ENCODE results near the gene PLAGL1.
"Not testable (repeated sequence)": the region's sequence is repeated elsewhere in the genome, so short reads cannot be mapped to it uniquely, and the experiment has no call there.

The PLAGL1 gene, protein sequence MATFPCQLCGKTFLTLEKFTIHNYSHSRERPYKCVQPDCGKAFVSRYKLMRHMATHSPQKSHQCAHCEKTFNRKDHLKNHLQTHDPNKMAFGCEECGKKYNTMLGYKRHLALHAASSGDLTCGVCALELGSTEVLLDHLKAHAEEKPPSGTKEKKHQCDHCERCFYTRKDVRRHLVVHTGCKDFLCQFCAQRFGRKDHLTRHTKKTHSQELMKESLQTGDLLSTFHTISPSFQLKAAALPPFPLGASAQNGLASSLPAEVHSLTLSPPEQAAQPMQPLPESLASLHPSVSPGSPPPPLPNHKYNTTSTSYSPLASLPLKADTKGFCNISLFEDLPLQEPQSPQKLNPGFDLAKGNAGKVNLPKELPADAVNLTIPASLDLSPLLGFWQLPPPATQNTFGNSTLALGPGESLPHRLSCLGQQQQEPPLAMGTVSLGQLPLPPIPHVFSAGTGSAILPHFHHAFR

DNA sequence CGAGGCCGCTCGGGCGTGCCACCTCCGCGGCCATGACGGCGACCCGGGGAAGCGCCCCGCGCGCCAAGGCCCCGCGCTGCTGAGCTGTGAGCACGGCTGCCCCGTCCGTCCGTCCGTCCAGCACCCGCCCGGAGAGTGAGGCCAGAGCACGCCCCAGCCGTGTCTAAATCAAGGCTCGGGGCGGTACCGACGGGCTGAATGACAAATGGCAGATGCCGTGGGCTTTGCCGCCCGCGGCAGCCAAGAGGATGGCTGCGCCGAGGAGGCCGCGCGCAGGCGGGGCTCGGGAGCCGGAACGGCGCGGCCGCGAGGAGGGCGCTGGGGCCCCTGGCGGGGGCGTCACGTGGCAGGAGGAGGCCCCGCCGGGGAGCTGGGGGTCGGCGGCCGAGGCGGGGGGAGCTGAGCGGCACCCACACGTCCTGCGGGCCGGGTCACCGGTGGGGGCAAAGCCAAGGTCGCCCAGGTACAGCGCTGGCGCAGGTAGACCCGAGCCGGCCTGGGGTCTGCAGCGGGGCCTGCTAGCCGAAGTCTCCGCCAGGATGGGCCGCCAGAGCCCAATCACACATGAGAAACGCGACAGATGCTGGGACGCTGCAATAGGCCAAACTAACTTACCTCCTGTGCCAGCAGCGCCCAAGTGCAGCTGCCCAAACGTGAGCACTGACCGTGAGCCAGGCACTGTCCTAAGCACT lies at the start of gene PLAGL1:
PLAGL1 (minus strand) TSS at position 140 of the 692 bp plus-strand sequence. CDS start 60,123 bp downstream, outside the sequence.
- CTCF ChIA-PET: interaction anchor here (1.5 kb wide), 1 partner anchor 66 kb away, joined by 5 read pairs; no protein-coding TSS in a partner anchor
- H3K4me3 Mint-ChIP-seq: peak within 1 kb of the TSS; percentile 62
- no peak within 1 kb of the TSS for H3K27ac Mint-ChIP-seq
- H3K4me1 Mint-ChIP-seq: peaks cover 12% of the 10 kb centered on the region
- H3K9me3 Mint-ChIP-seq: no peaks in the 10 kb centered on the region
- DNase-seq: peak; percentile 39
- peaks cover 46% of the 10 kb centered on the region for H3K27me3 Mint-ChIP-seq
- H3K36me3 Mint-ChIP-seq: no peaks in the 10 kb centered on the region

GRCh38 chr6:144055121-144055931 lies 47.3 kb upstream of the PLAGL1 start:
- Mint-ChIP-seq H3K9me3 (no peaks in the 10 kb centered on the region), H3K36me3 (peaks cover 1% of the 10 kb centered on the region), H3K4me1 (peaks cover 29% of the 10 kb centered on the region), H3K27me3 (no peaks in the 10 kb centered on the region), H3K4me3 (peak overlapping the region; percentile 70), H3K27ac (peak overlapping the region; percentile 94)
- CTCF ChIA-PET: interaction anchor here (0.8 to 1.7 kb wide), 6 partner anchors 10 to 115 kb away, joined by 3 to 5 read pairs (median 4); no protein-coding TSS in a partner anchor
- peak; percentile 68 for DNase-seq

DNA sequence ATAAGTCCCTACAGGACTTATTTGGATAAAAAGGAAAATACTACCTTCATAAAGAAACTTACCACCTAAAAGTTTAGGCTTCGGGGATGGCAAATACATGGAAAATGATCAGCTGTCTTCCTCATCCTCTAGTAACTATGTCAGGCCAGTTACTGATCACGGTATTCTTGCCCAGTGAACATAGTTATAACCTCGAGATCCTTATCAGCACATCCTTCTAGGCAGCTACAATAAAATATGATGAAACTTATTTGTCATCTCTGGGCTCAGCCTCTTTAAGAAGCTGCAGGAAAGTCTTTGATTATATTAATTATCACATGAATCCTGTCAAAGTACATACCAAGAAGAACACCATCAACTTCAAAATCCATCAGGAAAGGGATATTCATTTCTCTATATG lies 45.5 kb upstream of the PLAGL1 start:
- H3K9me3 Mint-ChIP-seq: no peaks in the 10 kb centered on the region
- CTCF ChIA-PET: no interaction called here
- no peak overlapping the region for H3K4me3 Mint-ChIP-seq
- peaks cover 29% of the 10 kb centered on the region for H3K4me1 Mint-ChIP-seq
- no peak overlapping the region for H3K27ac Mint-ChIP-seq
- DNase-seq: no peak
- peaks cover 1% of the 10 kb centered on the region for H3K36me3 Mint-ChIP-seq
- no peaks in the 10 kb centered on the region for H3K27me3 Mint-ChIP-seq

- Mint-ChIP-seq H3K27me3 (peaks cover 4% of the 10 kb centered on the region), H3K4me3 (no peak overlapping the region), H3K36me3 (peaks cover 4% of the 10 kb centered on the region), H3K4me1 (peaks cover 29% of the 10 kb centered on the region), H3K9me3 (peaks cover 3% of the 10 kb centered on the region), H3K27ac (no peak overlapping the region)
- DNase-seq: no peak
- CTCF ChIA-PET: interaction anchor here (0.6 kb wide), 1 partner anchor 533 kb away, joined by 3 read pairs; no protein-coding TSS in a partner anchor
These were observed 44.4 kb upstream of the PLAGL1 start for GRCh38 chr6:144052488-144052887.

DNA sequence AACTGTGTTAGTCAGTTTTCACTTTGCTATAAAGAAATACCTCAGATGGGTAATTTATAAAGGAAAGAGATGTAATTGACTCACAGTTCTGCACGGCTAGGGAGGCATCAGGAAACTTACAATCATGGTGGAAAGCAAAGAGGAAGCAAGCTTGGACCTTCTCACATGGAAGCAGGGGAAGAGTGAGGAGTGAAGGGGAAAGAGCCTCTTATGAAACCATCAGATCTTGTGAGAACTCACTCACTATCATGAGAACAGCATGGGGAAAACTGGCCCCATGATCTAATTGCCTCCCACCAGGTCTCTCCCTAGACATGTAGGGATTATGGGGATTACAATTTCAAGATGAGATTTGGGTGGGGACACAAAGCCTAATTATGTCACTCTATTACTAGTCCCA lies 41.3 kb upstream of the PLAGL1 start:
- Mint-ChIP-seq H3K27ac (no peak overlapping the region), H3K4me1 (peaks cover 11% of the 10 kb centered on the region), H3K27me3 (peaks cover 4% of the 10 kb centered on the region), H3K36me3 (peaks cover 8% of the 10 kb centered on the region), H3K4me3 (no peak overlapping the region), H3K9me3 (peaks cover 10% of the 10 kb centered on the region)
- CTCF ChIA-PET: no interaction called here
- no peak for DNase-seq

DNA sequence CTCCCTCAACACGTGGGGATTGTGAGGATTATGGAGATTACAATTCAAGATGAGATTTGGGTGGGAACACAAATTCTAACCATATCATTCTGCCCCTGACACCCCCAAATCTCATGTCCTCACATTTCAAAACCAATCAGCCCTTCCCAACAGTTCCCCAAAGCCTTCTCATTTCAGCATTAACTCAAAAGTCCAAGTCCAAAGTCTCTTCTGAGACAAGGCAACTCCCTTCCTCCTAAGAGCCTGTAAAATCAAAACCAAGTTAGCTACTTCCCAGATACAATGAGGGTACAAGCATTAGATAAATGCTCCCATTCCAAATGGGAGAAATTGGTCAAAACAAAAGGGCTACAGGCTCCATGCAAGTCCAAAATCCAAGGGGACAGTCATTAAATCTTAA lies 39.6 kb upstream of the PLAGL1 start:
- CTCF ChIA-PET: no interaction called here
- Mint-ChIP-seq H3K9me3 (peaks cover 10% of the 10 kb centered on the region), H3K27me3 (peaks cover 4% of the 10 kb centered on the region), H3K4me1 (no peaks in the 10 kb centered on the region), H3K4me3 (no peak overlapping the region), H3K36me3 (peaks cover 8% of the 10 kb centered on the region), H3K27ac (no peak overlapping the region)
- DNase-seq: no peak

- not testable (repeated sequence) for H3K27me3 Mint-ChIP-seq, H3K9me3 Mint-ChIP-seq, H3K4me1 Mint-ChIP-seq, H3K4me3 Mint-ChIP-seq, H3K36me3 Mint-ChIP-seq, H3K27ac Mint-ChIP-seq, DNase-seq
- CTCF ChIA-PET: interaction anchor here (1.2 kb wide), 1 partner anchor 106 kb away, joined by 3 read pairs; no protein-coding TSS in a partner anchor
These were observed 38.6 kb upstream of the PLAGL1 start for GRCh38 chr6:144046672-144047071.

DNA sequence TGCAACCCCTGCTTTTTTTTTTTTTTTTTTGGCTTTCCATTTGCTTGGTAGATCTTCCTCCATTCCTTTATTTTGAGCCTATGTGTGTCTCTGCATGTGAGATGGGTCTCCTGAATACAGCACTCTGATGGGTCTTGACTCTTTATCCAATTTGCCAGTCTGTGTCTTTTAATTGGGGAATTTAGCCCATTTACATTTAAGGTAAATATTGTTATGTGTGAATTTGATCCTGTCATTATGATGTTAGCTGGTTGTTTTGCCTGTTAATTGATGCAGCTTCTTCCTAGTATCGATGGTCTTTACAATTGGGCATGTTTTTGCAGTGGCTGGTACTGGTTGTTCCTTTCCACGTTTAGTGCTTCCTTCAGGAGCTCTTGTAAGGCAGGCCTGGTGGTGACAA lies 36.9 kb upstream of the PLAGL1 start:
- not testable (repeated sequence) for H3K4me3 Mint-ChIP-seq, H3K27ac Mint-ChIP-seq, DNase-seq, H3K27me3 Mint-ChIP-seq, H3K9me3 Mint-ChIP-seq, H3K4me1 Mint-ChIP-seq, H3K36me3 Mint-ChIP-seq
- CTCF ChIA-PET: interaction anchor here (0.6 kb wide), 1 partner anchor 32 kb away, joined by 4 read pairs; no protein-coding TSS in a partner anchor

GRCh38 chr6:144036835-144037195 lies 28.8 kb upstream of the PLAGL1 start:
- Mint-ChIP-seq H3K4me1 (peaks cover 16% of the 10 kb centered on the region), H3K27ac (no peak overlapping the region), H3K36me3 (no peaks in the 10 kb centered on the region), H3K9me3 (no peaks in the 10 kb centered on the region), H3K27me3 (no peaks in the 10 kb centered on the region), H3K4me3 (no peak overlapping the region)
- CTCF ChIA-PET: interaction anchor here (0.8 to 5.0 kb wide), 6 partner anchors 18 to 461 kb away, joined by 3 to 21 read pairs (median 10); no protein-coding TSS in a partner anchor
- DNase-seq: no peak

- no peaks in the 10 kb centered on the region for H3K36me3 Mint-ChIP-seq
These were observed 28.2 kb upstream of the PLAGL1 start for GRCh38 chr6:144036064-144036834.

GRCh38 chr6:144035416-144035815 lies 27.4 kb upstream of the PLAGL1 start:
- no peak overlapping the region for H3K4me3 Mint-ChIP-seq
- H3K4me1 Mint-ChIP-seq: peaks cover 16% of the 10 kb centered on the region

More at GRCh38 chr6:144036064-144036834, 28.2 kb upstream of the PLAGL1 start:
- Mint-ChIP-seq H3K9me3 (no peaks in the 10 kb centered on the region), H3K4me3 (peak overlapping the region; percentile 0), H3K4me1 (peaks cover 16% of the 10 kb centered on the region), H3K27ac (no peak overlapping the region), H3K27me3 (no peaks in the 10 kb centered on the region)
- CTCF ChIA-PET: interaction anchor here (0.8 to 5.0 kb wide), 6 partner anchors 19 to 460 kb away, joined by 3 to 21 read pairs (median 10); no protein-coding TSS in a partner anchor
- DNase-seq: peak; percentile 52

GRCh38 chr6:144033816-144034735 lies 26.0 kb upstream of the PLAGL1 start:
- Mint-ChIP-seq H3K4me1 (peaks cover 16% of the 10 kb centered on the region), H3K9me3 (no peaks in the 10 kb centered on the region), H3K27me3 (no peaks in the 10 kb centered on the region), H3K4me3 (no peak overlapping the region), H3K36me3 (no peaks in the 10 kb centered on the region), H3K27ac (no peak overlapping the region)
- no peak for DNase-seq
- CTCF ChIA-PET: interaction anchor here (0.8 to 5.0 kb wide), 4 partner anchors 12 to 94 kb away, joined by 3 to 20 read pairs (median 6); no protein-coding TSS in a partner anchor

More at GRCh38 chr6:144035416-144035815, 27.4 kb upstream of the PLAGL1 start:
- H3K9me3 Mint-ChIP-seq: no peaks in the 10 kb centered on the region
- DNase-seq: no peak
- H3K27ac Mint-ChIP-seq: no peak overlapping the region
- CTCF ChIA-PET: interaction anchor here (0.8 to 5.0 kb wide), 5 partner anchors 22 to 460 kb away, joined by 3 to 21 read pairs (median 12); no protein-coding TSS in a partner anchor
- H3K36me3 Mint-ChIP-seq: no peaks in the 10 kb centered on the region
- no peaks in the 10 kb centered on the region for H3K27me3 Mint-ChIP-seq
